ENCODE data around the gene CDH1.

Gene CDH1

DNA sequence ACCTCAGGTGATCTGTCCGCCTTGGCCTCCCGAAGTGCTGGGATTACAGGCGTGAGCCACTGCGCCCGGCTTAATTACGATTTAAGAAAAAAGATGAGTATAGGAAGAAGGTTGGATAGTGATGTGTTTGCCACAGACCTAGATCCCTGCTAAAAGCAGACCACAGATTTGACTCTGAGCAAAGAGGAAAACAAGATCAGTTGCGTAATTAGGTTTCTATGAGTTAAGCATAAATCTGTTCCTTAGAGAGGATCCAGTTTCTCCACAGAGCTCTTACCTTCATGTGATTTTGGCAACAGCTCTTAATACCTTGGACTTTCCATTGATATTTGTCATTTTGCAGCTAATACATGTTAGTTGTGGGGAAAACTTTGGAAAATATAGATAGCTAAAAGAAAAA, 31.1 kb downstream of the CDH1 start:
- Mint-ChIP-seq H3K4me1 (peaks cover 8% of the 10 kb centered on the region), H3K4me3 (no peak overlapping the region), H3K27ac (no peak overlapping the region), H3K9me3 (no peaks in the 10 kb centered on the region), H3K36me3 (peaks cover 4% of the 10 kb centered on the region)
- DNase-seq (ENCODE audit: low spot score in 2 of 2): no peak
- no peak for ATAC-seq

DNA sequence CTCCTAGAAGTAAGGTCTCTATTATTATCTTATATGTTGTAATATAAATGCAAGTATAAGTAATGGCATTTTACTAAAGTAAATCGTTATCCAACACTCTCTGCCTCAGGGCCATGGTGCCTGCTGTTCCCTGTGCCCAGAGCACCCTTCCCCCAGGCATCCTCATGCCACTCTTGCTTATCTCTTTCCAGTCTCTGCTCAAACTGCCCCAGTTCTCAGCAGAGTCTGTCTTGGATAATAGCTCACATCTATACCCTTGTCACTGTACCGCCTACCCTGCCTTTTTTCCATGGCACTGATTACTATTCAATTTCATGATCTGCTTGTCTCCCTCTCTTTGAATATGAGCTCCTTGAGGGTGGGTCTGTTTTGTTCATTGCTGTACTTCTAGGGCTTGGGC, 31.7 kb downstream of the CDH1 start:
- H3K9me3 Mint-ChIP-seq: no peaks in the 10 kb centered on the region
- H3K36me3 Mint-ChIP-seq: peaks cover 4% of the 10 kb centered on the region
- H3K4me1 Mint-ChIP-seq: peaks cover 8% of the 10 kb centered on the region
- H3K27ac Mint-ChIP-seq: no peak overlapping the region
- no peak overlapping the region for H3K4me3 Mint-ChIP-seq
- DNase-seq (ENCODE audit: low spot score in 2 of 2) (no peak), ATAC-seq (no peak)

DNA sequence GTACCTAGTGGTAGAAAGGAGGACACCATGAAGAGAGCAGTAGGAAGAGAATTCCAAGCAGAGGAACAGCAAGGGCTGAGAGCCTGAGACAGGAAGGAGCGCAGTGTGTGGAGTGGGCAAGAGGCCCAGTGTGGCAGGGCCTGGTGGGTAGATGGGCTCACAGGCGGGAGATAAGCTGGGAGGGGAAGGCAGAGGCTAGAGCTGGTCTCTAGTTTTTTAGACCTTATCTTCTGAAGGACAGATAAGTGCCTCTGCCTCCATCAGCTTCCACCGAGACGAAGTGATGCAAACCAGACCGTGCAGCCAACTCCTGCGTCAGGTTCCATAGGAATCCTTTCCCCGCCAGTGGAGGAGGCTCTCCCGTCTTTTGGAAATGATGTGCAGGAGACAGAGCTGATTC, 33.6 kb downstream of the CDH1 start:
- H3K4me1 Mint-ChIP-seq: no peaks in the 10 kb centered on the region
- H3K27ac Mint-ChIP-seq: no peak overlapping the region
- no peak for ATAC-seq
- no peak overlapping the region for H3K4me3 Mint-ChIP-seq
- H3K36me3 Mint-ChIP-seq: no peaks in the 10 kb centered on the region
- no peak for DNase-seq (ENCODE audit: low spot score in 2 of 2)
- no peaks in the 10 kb centered on the region for H3K9me3 Mint-ChIP-seq

GRCh38 chr16:68772030-68772681, 35.1 kb downstream of the CDH1 start:
- H3K36me3 Mint-ChIP-seq: no peaks in the 10 kb centered on the region
- H3K9me3 Mint-ChIP-seq: no peaks in the 10 kb centered on the region
- H3K4me1 Mint-ChIP-seq: peaks cover 7% of the 10 kb centered on the region
- H3K4me3 Mint-ChIP-seq: no peak overlapping the region
- ATAC-seq: no peak
- no peak overlapping the region for H3K27ac Mint-ChIP-seq
- no peak for DNase-seq (ENCODE audit: low spot score in 2 of 2)

DNA sequence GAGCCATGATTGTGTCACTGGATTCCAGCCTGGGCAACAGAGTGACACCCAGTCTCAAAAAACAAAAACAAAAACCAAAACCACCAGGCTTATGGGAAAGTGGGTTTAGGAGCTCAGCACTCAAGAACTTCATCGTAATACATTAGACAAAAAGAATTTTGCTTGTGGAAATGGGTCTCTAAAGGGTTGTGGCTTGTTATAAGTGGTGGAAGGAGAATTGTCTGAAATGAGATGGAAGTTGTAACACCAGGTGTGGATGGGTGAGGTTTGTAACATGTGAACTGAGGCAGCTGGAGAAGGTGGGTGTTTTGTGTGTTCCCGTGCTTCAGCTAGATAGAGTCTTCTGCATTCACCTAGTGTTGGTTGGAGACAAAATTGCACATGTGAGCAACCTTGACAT, 35.8 kb downstream of the CDH1 start:
- ATAC-seq: no peak
- Mint-ChIP-seq H3K4me3 (no peak overlapping the region), H3K36me3 (no peaks in the 10 kb centered on the region), H3K27ac (no peak overlapping the region), H3K4me1 (peaks cover 7% of the 10 kb centered on the region), H3K9me3 (no peaks in the 10 kb centered on the region)
- DNase-seq (ENCODE audit: low spot score in 2 of 2): no peak

- DNase-seq (ENCODE audit: low spot score in 2 of 2) (no peak), ATAC-seq (no peak)
- Mint-ChIP-seq H3K4me3 (no peak overlapping the region), H3K36me3 (no peaks in the 10 kb centered on the region), H3K27ac (no peak overlapping the region), H3K4me1 (peaks cover 7% of the 10 kb centered on the region), H3K9me3 (no peaks in the 10 kb centered on the region)
Measured at GRCh38 chr16:68774982-68775634, 38.0 kb downstream of the CDH1 start.

- Mint-ChIP-seq H3K27ac (no peak overlapping the region), H3K36me3 (no peaks in the 10 kb centered on the region)
- peak; percentile 94 for ATAC-seq
Measured at GRCh38 chr16:68776821-68777485, 39.9 kb downstream of the CDH1 start.

DNA sequence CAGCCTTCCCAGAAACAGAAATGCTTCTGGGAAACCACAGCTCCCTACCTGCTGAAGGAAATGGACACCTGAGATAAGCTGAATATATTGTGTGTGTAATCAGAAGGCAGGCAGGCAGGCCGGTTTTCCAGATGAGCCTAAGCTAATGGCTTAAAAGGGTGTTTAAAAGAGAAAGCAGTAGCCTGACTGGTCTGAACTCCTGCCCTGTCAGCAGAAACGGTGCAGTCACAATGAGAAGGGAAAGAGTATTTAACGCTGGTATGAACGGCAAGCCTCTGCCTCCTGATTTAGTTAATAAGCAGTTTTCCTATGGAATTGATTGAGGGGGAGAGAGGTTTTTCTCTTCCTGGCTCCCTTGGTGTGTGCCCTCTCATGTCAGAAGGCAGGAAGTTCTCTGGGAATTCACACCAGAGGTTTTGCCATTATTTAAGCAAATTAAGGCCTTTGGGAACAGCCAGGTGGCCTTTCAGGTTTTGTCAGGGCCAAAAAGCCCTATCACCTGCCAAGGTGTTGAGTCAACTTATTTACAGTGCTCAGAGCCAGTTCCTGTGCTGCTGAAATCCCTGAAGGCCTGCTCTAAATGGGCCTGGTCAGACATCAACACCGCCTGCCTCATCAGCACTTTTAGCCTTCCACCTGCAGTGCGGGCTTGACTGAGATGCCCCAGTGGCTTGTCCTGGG, 41.6 kb downstream of the CDH1 start:
- no peak overlapping the region for H3K4me3 Mint-ChIP-seq
- DNase-seq (ENCODE audit: low spot score in 2 of 2): no peak
- H3K27ac Mint-ChIP-seq: no peak overlapping the region
- no peaks in the 10 kb centered on the region for H3K36me3 Mint-ChIP-seq
- no peak for ATAC-seq
- no peaks in the 10 kb centered on the region for H3K9me3 Mint-ChIP-seq
- peaks cover 13% of the 10 kb centered on the region for H3K4me1 Mint-ChIP-seq

More at GRCh38 chr16:68776821-68777485, 39.9 kb downstream of the CDH1 start:
- Mint-ChIP-seq H3K4me1 (peaks cover 7% of the 10 kb centered on the region), H3K4me3 (no peak overlapping the region), H3K9me3 (no peaks in the 10 kb centered on the region)
- DNase-seq (ENCODE audit: low spot score in 2 of 2): peak in 1 of 2 donors; percentile 67

DNA sequence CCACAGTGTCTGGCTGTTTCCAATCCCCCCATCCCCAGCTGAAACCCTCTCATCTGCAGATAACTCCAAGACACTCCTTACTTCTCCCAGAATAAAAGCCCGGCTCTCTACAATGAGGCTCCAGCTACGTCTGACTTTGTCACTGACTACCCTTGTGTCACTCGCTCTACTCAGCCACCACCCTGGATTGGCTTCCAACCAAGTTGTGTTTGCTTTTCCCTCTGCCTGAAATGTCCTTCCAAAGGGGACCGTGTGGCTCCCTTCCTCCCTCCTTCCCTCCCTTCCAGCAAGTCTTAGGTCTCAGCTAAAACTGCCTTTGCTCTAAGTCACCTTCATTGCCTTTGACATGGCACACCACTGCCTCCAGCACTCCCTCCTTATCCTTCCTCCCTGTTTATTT, 42.8 kb downstream of the CDH1 start:
- H3K4me3 Mint-ChIP-seq: no peak overlapping the region
- DNase-seq (ENCODE audit: low spot score in 2 of 2) (no peak), ATAC-seq (no peak)
- H3K9me3 Mint-ChIP-seq: no peaks in the 10 kb centered on the region
- H3K36me3 Mint-ChIP-seq: no peaks in the 10 kb centered on the region
- no peak overlapping the region for H3K27ac Mint-ChIP-seq
- H3K4me1 Mint-ChIP-seq: peaks cover 13% of the 10 kb centered on the region

DNA sequence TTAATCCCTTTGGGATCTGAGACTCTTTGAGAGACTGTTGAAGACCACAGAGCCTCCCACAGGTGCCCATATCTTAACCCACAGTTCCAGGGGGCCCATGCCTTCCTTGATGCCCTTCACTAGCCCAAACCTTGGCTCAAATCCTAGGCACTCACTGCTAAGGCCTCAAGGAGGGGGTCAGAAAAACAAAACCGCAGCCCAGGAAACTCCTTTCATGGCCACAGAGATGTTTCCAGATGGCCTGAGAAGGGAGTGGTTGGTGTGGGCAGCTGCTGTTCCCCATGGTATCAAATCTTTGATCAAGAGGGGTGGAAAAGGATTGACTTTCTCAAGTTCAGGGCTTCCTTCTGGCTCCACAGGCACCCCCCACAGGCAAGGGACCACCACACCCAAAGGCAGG, 44.7 kb downstream of the CDH1 start:
- Mint-ChIP-seq H3K27ac (no peak overlapping the region), H3K9me3 (no peaks in the 10 kb centered on the region), H3K4me3 (no peak overlapping the region), H3K4me1 (peaks cover 10% of the 10 kb centered on the region), H3K36me3 (no peaks in the 10 kb centered on the region)
- ATAC-seq (no peak), DNase-seq (ENCODE audit: low spot score in 2 of 2) (no peak)

DNA sequence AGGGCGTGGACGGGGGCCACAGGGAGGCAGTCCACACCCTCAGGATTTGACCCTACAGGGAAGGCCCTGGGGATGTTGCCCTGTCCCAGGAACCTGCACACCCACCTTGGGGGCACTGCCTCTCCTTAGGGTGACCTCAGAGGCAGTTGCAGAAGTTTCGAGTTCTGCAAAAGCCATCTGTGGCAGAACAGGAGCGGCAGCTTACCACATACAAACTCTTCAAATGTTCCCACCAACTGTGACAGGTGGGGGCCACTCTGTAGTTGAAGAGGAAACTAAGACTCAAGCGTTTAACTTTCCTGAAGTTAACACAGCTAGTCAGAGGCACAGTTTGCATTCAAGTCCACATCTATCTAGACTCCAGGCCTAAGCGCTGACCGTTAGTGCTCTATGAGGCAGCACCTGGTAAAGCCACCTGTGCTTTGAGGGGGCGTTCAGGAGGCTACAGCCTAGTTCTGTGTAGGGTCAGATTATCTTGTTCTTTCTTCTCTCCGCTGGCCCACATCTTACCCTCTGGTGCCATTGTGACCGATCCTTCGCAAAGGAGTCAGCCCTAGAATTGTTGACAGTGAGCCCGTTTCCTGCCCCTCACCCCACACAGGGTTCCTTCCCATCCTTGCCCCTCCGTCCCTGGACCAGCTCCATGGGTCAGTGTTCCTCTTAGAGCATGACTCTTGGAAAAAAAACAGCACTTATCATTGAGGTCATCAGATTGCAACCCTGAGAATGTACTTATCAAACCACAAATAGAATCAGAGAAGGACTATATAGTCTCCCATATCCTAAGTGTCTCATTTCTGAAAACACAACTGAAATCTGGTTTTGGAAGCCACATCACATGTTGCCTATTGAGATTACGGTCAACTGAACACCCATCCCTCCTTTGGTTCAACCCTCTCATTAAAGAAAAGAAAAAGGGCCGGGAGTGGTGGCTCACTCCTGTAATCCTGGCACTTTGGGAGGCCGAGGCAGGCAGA, 45.4 kb downstream of the CDH1 start:
- Mint-ChIP-seq H3K4me3 (no peak overlapping the region), H3K36me3 (no peaks in the 10 kb centered on the region), H3K4me1 (peaks cover 6% of the 10 kb centered on the region), H3K27ac (no peak overlapping the region), H3K9me3 (no peaks in the 10 kb centered on the region)
- ATAC-seq: peak; percentile 63
- DNase-seq (ENCODE audit: low spot score in 2 of 2): no peak

GRCh38 chr16:68784226-68784625, 47.1 kb downstream of the CDH1 start:
- Mint-ChIP-seq H3K4me1 (peaks cover 6% of the 10 kb centered on the region), H3K9me3 (no peaks in the 10 kb centered on the region), H3K4me3 (no peak overlapping the region), H3K36me3 (no peaks in the 10 kb centered on the region), H3K27ac (no peak overlapping the region)
- ATAC-seq: no peak
- no peak for DNase-seq (ENCODE audit: low spot score in 2 of 2)

- no peak for DNase-seq (ENCODE audit: low spot score in 2 of 2)
- Mint-ChIP-seq H3K27ac (no peak overlapping the region), H3K4me3 (no peak overlapping the region), H3K4me1 (peaks cover 6% of the 10 kb centered on the region), H3K36me3 (no peaks in the 10 kb centered on the region), H3K9me3 (no peaks in the 10 kb centered on the region)
- ATAC-seq: no peak
Measured at GRCh38 chr16:68784721-68785120, 47.6 kb downstream of the CDH1 start.

DNA sequence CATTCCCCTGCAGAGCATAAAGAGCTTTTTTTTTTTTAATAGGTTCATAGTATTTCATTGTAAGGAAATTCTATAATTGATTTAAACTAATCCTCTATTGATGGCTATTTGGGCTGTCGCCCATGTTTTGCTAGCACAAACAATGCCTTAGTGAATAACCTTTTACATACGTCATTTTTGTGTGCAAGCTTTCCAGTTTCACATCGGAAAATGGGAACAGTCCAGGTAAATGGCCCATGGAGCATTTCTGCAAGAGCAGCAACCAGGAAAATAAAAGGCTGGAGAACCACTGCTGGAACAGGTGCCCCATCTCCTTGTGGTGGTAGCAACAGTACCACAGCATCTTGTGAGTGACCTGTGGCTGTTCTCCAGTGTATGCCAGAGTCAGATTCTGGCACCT, 48.6 kb downstream of the CDH1 start:
- ATAC-seq (no peak), DNase-seq (ENCODE audit: low spot score in 2 of 2) (no peak)
- H3K4me1 Mint-ChIP-seq: peaks cover 6% of the 10 kb centered on the region
- H3K27ac Mint-ChIP-seq: no peak overlapping the region
- no peak overlapping the region for H3K4me3 Mint-ChIP-seq
- H3K9me3 Mint-ChIP-seq: no peaks in the 10 kb centered on the region
- no peaks in the 10 kb centered on the region for H3K36me3 Mint-ChIP-seq

Data from stimulated activated effector memory CD8-positive, alpha-beta T cell treated with anti-CD3 and anti-CD28 coated beads, Interleukin-12 subunit alpha, Interleukin-12 subunit beta, amount 100 ng/mL, for 72 hours (primary cell).